HL-60 (cell line): Measurements from ENCODE around the gene NOXA1.

Source experiments
- DNase-seq, 2 experiments: peaks; one replicate each; pipeline ENCODE4 v3.0.0-alpha.2; 2010 to 2020; ENCODE audit warnings: low read depth in 1 of 2, low spot score in 1 of 2
- H3K27ac ChIP-seq: fragments of 250-450 bp; sonication (Bioruptor Pico); replicated peaks from 2 replicates; pipeline ENCODE4 v1.5.1; 2020; ENCODE audit warnings: mild to moderate bottlenecking, moderate library complexity
- H3K27me3 ChIP-seq: fragments of 250-450 bp; sonication (Bioruptor Pico); 2 replicates; pipeline ENCODE4 v1.5.1; 2021; ENCODE audit warnings: mild to moderate bottlenecking, moderate library complexity; ENCODE audit not compliant: insufficient read depth, poor library complexity, severe bottlenecking
- H3K4me3 ChIP-seq: replicated peaks from 2 replicates; pipeline ENCODE4 v1.5.1; 2011; ENCODE audit warnings: mild to moderate bottlenecking, control low read depth, low read length; ENCODE audit not compliant: insufficient read depth
- GABPA ChIP-seq: IDR thresholded peaks from 2 replicates; pipeline ENCODE4 v1.6.1; 2012; ENCODE audit warnings: low read depth
- POLR2AphosphoS5 ChIP-seq: IDR thresholded peaks from 2 replicates; pipeline ENCODE4 v1.6.1; 2012; ENCODE audit warnings: low read depth
- SPI1 ChIP-seq: IDR thresholded peaks from 2 replicates; pipeline ENCODE4 v1.6.1; 2012; ENCODE audit warnings: low read depth, mild to moderate bottlenecking, borderline replicate concordance
- microRNA-seq: library from miRNA; unstranded; fragments of <30 nt; microRNA quantifications from one replicate; pipeline ENCODE4, GENCODE V29; 2018
- TF ChIP-seq, protein P1 (sequence below): IDR thresholded peaks from 2 replicates; pipeline ENCODE4 v1.6.1; 2012; ENCODE audit warnings: low read depth; ENCODE audit not compliant: insufficient replicate concordance
- TF ChIP-seq, protein P2 (sequence below): IDR thresholded peaks from one replicate; pipeline ENCODE4 v1.5.1; 2011; ENCODE audit warnings: low read length, control low read depth, inconsistent platforms; ENCODE audit not compliant: insufficient read depth

The NOXA1 gene

DNA sequence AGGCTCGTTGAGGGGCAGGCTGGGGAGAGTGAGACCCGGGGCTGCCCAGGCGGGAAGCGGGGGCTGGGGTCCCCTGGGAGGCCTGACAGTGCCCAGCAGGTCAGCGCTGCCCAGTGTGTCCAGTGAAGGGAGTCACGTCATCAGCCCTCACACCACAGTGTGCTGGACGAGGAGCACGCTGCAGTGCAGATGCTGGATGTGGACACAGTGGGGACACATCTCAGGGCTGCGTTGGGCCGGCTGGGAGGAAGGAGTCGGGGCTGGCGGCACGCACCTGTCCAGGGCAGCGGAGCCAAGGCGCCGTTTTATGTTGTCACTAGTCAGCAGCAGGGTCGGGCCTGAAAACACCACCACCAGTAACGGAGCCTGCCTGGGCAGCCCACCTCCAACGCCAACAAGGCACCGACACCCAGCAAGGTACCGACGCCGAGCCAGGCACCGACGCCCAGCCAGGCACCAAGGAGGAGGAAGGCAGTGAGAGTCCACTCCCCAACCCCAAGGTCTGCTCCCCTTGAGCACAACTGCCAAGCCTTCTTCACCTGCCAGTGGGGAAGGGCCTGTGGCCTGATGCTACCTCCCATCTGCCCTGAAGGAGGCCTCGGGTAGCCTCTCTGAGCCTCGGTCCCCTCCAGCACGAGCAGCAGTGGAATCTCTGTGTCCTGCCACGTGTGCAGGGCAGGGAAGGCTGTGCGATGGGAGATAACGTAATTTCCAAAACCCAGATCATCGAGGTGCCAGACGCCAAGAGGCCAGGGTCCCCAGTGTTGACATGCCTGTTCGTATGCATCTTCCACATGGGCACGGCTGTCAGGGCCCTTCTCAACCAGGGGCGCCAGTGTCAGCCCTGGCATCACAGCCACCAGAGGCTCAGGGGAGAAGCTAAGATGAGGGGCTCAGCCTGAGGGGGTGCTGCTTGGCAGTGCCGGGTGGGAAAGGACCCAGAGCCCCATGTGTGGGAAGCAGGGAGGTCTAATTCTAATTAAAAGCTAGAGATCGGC lies 57.8 kb downstream of the NOXA1 start:
- TF ChIP-seq GABPA (no peak), SPI1 (no peak), POLR2AphosphoS5 (no peak)
- TF ChIP-seq, protein P1, sequence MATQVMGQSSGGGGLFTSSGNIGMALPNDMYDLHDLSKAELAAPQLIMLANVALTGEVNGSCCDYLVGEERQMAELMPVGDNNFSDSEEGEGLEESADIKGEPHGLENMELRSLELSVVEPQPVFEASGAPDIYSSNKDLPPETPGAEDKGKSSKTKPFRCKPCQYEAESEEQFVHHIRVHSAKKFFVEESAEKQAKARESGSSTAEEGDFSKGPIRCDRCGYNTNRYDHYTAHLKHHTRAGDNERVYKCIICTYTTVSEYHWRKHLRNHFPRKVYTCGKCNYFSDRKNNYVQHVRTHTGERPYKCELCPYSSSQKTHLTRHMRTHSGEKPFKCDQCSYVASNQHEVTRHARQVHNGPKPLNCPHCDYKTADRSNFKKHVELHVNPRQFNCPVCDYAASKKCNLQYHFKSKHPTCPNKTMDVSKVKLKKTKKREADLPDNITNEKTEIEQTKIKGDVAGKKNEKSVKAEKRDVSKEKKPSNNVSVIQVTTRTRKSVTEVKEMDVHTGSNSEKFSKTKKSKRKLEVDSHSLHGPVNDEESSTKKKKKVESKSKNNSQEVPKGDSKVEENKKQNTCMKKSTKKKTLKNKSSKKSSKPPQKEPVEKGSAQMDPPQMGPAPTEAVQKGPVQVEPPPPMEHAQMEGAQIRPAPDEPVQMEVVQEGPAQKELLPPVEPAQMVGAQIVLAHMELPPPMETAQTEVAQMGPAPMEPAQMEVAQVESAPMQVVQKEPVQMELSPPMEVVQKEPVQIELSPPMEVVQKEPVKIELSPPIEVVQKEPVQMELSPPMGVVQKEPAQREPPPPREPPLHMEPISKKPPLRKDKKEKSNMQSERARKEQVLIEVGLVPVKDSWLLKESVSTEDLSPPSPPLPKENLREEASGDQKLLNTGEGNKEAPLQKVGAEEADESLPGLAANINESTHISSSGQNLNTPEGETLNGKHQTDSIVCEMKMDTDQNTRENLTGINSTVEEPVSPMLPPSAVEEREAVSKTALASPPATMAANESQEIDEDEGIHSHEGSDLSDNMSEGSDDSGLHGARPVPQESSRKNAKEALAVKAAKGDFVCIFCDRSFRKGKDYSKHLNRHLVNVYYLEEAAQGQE = no peak
- TF ChIP-seq, protein P2, sequence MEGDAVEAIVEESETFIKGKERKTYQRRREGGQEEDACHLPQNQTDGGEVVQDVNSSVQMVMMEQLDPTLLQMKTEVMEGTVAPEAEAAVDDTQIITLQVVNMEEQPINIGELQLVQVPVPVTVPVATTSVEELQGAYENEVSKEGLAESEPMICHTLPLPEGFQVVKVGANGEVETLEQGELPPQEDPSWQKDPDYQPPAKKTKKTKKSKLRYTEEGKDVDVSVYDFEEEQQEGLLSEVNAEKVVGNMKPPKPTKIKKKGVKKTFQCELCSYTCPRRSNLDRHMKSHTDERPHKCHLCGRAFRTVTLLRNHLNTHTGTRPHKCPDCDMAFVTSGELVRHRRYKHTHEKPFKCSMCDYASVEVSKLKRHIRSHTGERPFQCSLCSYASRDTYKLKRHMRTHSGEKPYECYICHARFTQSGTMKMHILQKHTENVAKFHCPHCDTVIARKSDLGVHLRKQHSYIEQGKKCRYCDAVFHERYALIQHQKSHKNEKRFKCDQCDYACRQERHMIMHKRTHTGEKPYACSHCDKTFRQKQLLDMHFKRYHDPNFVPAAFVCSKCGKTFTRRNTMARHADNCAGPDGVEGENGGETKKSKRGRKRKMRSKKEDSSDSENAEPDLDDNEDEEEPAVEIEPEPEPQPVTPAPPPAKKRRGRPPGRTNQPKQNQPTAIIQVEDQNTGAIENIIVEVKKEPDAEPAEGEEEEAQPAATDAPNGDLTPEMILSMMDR = no peak
- H3K27ac ChIP-seq = peak overlapping the region; percentile 58
- no peaks in the 10 kb centered on the region for H3K27me3 ChIP-seq
- no peak overlapping the region for H3K4me3 ChIP-seq
- DNase-seq = no peak

DNA sequence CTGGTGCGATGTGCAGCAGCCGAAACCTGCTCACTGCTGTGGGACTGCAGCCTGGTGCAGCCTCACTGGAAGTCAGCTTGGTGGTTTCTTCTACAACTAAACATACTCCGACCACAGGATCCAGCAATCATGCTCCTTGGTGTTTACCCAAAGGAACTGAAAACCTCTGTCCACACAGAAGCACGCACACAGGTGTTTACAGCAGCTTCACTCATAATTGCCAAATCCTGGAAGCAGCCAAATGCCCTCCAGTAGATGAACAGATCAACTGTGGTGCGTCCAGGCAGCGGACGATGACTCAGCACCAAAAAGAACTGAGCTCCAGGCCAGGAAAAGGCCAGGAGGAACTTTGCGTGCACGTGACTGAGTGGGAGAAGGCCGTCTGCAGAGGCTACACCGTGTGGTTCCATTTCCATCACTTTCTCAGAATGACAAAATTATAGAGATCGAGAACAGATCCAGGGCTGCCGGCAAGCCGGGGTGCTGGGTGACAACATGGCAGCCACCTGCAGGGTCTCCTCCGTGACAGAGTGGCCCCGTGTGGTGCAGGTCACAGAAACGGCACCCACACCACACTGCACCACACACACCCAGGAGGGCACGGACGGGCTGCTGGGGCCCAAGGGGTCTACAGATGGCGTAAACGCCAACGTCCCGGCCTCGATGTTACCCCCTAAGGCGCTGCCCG lies 59.0 kb downstream of the NOXA1 start:
- no peaks in the 10 kb centered on the region for H3K27me3 ChIP-seq
- DNase-seq = peak; percentile 90
- H3K4me3 ChIP-seq = no peak overlapping the region
- TF ChIP-seq GABPA (no peak), POLR2AphosphoS5 (peak; percentile 82)
- H3K27ac ChIP-seq = peak overlapping the region; percentile 58

Small RNA genes within 50 kb of the gene (microRNA-seq; reads per million reads assigned to microRNA genes)
- gene MIR7114 = 1.2 reads per million
